VCaP (cell line): ENCODE data around the gene TPCN2.

ENCODE experiments used
- H3K27ac ChIP-seq: fragments of 450-650 bp; 2 replicates; pipeline ENCODE4 v1.5.1; 2017
- TF ChIP-seq, protein P1 (sequence below): fragments of 450-650 bp; conservative IDR thresholded peaks from 2 replicates; pipeline ENCODE4 v1.5.1; 2017; ENCODE audit warnings: mild to moderate bottlenecking, moderate library complexity

The TPCN2 gene

DNA sequence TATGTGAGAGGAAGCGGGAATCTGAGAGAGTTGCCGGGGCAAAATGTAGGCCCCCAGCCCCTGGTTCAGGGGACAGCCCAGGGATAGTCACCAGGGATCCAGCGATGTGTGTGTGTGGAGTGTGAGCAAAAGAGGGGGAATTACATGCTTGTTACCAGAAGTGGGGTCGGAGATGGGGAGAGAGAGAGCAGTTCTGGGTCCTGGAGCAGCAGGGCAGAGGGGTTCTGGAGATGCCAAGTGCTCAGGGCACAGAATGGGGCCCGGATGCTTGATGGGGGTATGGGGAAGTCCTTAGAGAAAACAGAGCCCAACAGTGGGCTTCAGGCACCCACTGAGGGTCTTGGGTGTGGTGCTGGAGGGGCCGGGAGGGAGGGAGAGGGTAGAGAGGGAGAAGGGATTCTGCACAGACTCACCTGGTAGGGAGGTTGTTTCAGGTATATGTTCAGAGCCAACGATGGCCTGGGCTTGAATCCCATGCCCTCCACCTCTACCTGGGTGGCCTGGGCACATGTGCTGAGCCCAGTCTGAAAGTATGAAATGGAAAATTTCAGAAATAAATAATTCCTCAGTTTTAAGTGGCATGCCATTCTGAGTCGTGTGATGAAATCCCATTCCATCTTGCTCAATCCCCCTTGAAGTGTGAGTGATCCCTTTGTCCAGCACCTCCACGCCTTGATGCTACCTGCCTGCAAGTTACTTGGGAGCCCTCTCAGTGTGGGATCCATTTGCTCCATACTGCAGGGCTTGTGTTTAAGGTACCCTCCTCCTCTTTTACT, 119.4 kb downstream of the TPCN2 start:
- H3K27ac ChIP-seq, result no peak overlapping the region
- TF ChIP-seq, protein P1, sequence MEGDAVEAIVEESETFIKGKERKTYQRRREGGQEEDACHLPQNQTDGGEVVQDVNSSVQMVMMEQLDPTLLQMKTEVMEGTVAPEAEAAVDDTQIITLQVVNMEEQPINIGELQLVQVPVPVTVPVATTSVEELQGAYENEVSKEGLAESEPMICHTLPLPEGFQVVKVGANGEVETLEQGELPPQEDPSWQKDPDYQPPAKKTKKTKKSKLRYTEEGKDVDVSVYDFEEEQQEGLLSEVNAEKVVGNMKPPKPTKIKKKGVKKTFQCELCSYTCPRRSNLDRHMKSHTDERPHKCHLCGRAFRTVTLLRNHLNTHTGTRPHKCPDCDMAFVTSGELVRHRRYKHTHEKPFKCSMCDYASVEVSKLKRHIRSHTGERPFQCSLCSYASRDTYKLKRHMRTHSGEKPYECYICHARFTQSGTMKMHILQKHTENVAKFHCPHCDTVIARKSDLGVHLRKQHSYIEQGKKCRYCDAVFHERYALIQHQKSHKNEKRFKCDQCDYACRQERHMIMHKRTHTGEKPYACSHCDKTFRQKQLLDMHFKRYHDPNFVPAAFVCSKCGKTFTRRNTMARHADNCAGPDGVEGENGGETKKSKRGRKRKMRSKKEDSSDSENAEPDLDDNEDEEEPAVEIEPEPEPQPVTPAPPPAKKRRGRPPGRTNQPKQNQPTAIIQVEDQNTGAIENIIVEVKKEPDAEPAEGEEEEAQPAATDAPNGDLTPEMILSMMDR, result no peak

DNA sequence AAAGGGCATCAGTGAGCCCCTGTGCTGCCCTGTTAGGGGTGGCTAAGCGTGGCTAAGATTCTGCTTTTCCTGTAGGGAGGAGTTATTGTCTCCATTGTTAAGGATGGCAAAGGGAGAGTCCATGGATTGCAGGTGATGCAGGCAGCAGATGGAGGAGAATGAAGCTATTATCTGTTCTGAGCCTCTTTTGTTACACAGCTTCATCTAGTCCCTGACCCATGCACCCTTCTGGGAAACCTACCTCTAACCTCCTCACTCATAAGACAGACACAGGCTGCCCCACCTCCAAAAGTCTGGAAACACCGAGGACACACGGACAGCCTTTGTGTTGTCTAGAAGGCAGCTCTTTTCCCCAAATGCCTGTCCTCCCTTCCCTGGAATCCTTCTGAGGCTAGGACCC, 120.7 kb downstream of the TPCN2 start:
- H3K27ac ChIP-seq, result no peak overlapping the region
- TF ChIP-seq, protein P1, result no peak

DNA sequence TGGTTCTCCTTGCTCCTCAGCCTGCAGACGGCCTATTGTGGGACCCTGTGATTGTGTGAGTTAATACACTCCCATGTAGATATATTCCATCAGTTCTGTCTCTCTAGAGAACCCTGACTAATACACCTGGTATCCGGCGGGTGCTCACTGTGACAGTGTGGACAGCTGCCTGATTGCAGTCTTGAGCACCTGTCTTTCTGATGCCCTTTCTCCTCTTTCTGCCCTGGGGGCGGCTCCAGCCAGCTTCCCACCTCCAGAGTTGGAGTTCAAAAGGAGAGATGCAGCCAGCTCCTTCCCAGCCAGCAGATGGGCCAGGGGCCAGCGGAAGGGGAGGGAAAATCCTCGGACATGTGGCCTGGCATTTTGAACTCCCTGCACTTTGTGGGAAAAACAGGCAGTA, 122.0 kb downstream of the TPCN2 start:
- TF ChIP-seq, protein P1, result no peak
- no peak overlapping the region for H3K27ac ChIP-seq

DNA sequence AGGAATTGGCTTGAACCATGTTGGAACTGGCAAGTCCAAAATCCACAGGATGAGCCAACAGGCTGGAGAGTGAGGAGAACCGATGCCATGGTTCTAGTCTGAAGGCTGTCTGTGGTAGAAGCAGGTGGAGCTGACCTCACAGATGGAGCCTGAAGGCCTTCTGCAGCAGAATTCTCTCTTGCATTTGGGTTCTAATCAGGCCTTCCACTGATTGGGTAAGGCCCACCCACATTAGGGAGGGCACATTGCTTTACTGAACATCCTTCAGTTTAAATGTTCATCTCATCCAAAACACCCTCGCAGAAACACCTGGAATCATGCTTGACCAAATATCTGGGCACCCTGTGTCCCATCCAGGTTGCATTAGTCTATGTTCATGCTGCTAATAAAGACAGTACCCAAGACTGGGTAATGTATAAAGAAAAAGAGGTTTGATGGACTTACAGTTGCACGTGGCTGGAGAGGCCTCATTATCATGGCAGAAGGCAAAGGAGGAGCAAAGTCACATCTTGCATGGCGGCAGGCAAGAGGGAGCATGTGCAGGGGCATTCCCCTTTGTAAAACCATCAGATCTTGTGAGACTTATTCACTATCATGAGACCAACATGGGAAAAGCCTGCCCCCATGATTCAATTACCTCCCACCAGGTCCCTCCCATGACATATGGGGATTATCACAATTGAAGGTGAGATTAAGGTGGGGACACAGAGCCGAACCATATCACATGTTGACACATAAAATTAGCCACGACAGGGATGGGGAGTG, 122.9 kb downstream of the TPCN2 start:
- TF ChIP-seq, protein P1, result no peak
- H3K27ac ChIP-seq, result no peak overlapping the region

DNA sequence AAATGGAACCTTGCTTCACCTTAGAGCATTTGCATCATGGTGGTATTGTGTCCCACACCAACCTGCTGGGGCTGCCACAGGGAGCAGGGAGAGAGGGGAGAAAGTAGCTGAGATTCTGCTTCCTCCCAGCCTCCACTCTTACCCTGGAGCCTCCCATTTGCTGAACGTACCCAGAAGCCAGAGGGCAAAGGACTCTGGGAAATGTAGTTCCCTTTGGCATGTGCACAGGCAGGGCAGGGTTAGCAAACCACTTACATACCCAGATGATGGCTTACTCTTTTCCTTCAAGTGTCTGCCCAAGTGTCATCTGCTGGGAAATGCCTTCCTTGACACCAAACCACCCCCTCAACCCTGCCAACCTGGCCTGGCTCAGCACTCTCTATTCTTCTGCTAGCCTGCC, 123.9 kb downstream of the TPCN2 start:
- no peak overlapping the region for H3K27ac ChIP-seq
- TF ChIP-seq, protein P1, result no peak

DNA sequence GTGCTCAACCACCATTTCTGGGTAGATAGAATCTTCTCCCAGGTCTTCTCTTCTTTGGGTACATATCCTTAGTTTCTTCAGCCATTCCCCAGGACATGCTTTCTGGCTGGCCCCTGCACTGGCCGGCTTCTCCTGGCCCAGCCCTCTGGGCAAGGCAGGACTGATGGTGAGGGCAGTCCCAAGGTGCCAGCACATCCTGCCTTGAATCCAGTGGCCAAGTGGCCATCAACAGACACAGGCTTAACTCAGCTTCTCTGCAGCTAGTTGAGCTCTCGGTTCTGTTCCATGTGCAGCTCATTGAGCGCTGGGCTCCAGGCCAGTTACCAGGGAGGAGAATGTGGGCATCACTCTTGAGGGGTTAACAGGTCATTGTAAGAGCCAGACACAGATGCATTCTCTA, 124.6 kb downstream of the TPCN2 start:
- H3K27ac ChIP-seq, result no peak overlapping the region
- TF ChIP-seq, protein P1, result no peak

DNA sequence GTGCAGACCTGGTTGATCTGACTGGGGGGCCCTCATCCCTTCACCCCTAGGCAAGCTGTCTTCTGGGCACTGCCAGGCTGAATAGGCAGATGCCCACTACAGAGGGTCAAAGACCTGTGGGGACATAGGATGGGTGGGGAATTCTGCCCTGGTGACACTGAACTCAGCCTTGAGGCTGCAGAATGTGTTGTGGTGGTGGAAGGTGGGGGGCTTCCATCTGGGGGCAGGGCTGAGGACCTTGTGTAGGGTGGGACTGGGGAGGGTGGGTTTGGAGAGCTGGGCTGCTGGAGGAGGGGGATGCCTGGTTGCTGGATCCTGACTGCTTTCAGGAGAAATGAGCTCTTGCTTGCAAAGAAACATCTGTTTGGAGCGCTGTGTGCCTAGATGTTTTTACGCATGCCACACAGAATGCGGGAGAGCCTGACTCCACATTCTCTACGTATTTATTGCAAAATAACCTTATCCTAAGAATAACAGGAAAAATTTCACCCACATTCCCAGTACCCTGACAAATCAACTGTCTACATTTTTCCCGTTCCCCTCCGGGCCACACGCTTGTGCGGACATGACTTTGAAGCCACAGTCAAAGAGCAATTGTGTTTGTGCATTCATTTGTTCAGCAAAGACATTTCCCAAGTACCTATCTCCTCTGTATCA, 125.3 kb downstream of the TPCN2 start:
- no peak overlapping the region for H3K27ac ChIP-seq
- TF ChIP-seq, protein P1, result no peak
